Mesenchymal stem cell (in vitro differentiated cells and primary cell): ENCODE data around the gene PAX7.

ENCODE experiments used
- DNase-seq: peaks from one replicate; pipeline ENCODE4 v3.0.0-alpha.2; 2013
- H2AFZ ChIP-seq: one replicate; pipeline ENCODE4 v1.6.1; 2013; ENCODE audit warnings: low read depth, mild to moderate bottlenecking, control low read depth, inconsistent platforms, low read length, moderate library complexity
- H2AK5ac ChIP-seq: 2 replicates; pipeline ENCODE4 v1.6.1; 2013; ENCODE audit warnings: low read length, moderate library complexity, mild to moderate bottlenecking, inconsistent platforms; ENCODE audit not compliant: severe bottlenecking
- H2BK120ac ChIP-seq: one replicate; pipeline ENCODE4 v1.6.1; 2013; ENCODE audit warnings: low read depth, mild to moderate bottlenecking, inconsistent platforms, low read length, moderate library complexity
- H2BK12ac ChIP-seq, 2 experiments: one replicate each; pipeline ENCODE4 v1.6.1; 2013; ENCODE audit warnings: inconsistent platforms in 2 of 2, low read length in 2 of 2, mild to moderate bottlenecking in 2 of 2, moderate library complexity in 2 of 2, control low read depth in 1 of 2
- H2BK15ac ChIP-seq: one replicate; pipeline ENCODE4 v1.6.1; 2013; ENCODE audit warnings: mild to moderate bottlenecking, low read depth, inconsistent platforms; ENCODE audit not compliant: poor library complexity, severe bottlenecking
- H2BK5ac ChIP-seq: 2 replicates; pipeline ENCODE4 v1.6.1; 2013; ENCODE audit warnings: low read depth, mild to moderate bottlenecking, low read length, control low read depth, inconsistent platforms; ENCODE audit not compliant: poor library complexity, severe bottlenecking
- H3K14ac ChIP-seq, 2 experiments: one replicate each; pipeline ENCODE4 v1.6.1; 2013; ENCODE audit warnings: inconsistent platforms in 2 of 2, low read length in 2 of 2, control low read depth in 1 of 2, mild to moderate bottlenecking in 1 of 2, moderate library complexity in 1 of 2
- H3K18ac ChIP-seq, 2 experiments: one replicate each; pipeline ENCODE4 v1.6.1; 2013; ENCODE audit warnings: inconsistent platforms in 2 of 2, low read length in 2 of 2, control low read depth in 1 of 2, low read depth in 1 of 2, mild to moderate bottlenecking in 1 of 2
- H3K23ac ChIP-seq, 2 experiments: one replicate each; pipeline ENCODE4 v1.6.1; 2013; ENCODE audit warnings: inconsistent platforms in 2 of 2, low read length in 2 of 2, mild to moderate bottlenecking in 2 of 2, moderate library complexity in 2 of 2, control low read depth in 1 of 2
- H3K27ac ChIP-seq: 2 replicates; pipeline ENCODE4 v1.5.1; 2013; ENCODE audit warnings: mild to moderate bottlenecking, moderate library complexity, low read length, control low read depth, inconsistent platforms; ENCODE audit not compliant: poor library complexity, severe bottlenecking
- H3K27me3 ChIP-seq, 2 experiments: 2 replicates each; pipeline versions ENCODE4 v1.6.1 to v1.7.0; 2013; ENCODE audit warnings: low read length in 2 of 2, mild to moderate bottlenecking in 2 of 2, moderate library complexity in 2 of 2, control low read depth in 1 of 2, inconsistent platforms in 1 of 2; ENCODE audit not compliant: control insufficient read depth in 1 of 2, insufficient read depth in 1 of 2
- H3K36me3 ChIP-seq, 2 experiments: 2 replicates each; pipeline versions ENCODE4 v1.6.1 to v1.7.0; 2013; ENCODE audit warnings: low read length in 2 of 2, control low read depth in 1 of 2, inconsistent platforms in 1 of 2, low read depth in 1 of 2, mild to moderate bottlenecking in 1 of 2; ENCODE audit not compliant: insufficient read depth in 2 of 2, control insufficient read depth in 1 of 2
- H3K4ac ChIP-seq, 2 experiments: one replicate each; pipeline ENCODE4 v1.6.1; 2013; ENCODE audit warnings: inconsistent platforms in 2 of 2, low read length in 2 of 2, mild to moderate bottlenecking in 2 of 2, moderate library complexity in 2 of 2, control low read depth in 1 of 2, low read depth in 1 of 2
- H3K4me1 ChIP-seq: 2 replicates; pipeline ENCODE4 v1.6.1; 2013; ENCODE audit warnings: low read depth, low read length, control low read depth; ENCODE audit not compliant: control insufficient read depth, insufficient read depth
- H3K4me2 ChIP-seq: 2 replicates; pipeline ENCODE4 v1.6.1; 2013; ENCODE audit warnings: low read length, mild to moderate bottlenecking, inconsistent platforms; ENCODE audit not compliant: poor library complexity, severe bottlenecking
- H3K4me3 ChIP-seq, 2 experiments: 2 replicates each; pipeline versions ENCODE4 v1.5.1 to v1.7.0; 2013; ENCODE audit warnings: low read length in 2 of 2, mild to moderate bottlenecking in 2 of 2, control low read depth in 1 of 2, low read depth in 1 of 2; ENCODE audit not compliant: insufficient read depth in 1 of 2
- H3K79me1 ChIP-seq: replicated peaks from 2 replicates; pipeline ENCODE4 v1.6.1; 2013; ENCODE audit warnings: mild to moderate bottlenecking, control low read depth, low read length, inconsistent platforms; ENCODE audit not compliant: poor library complexity, severe bottlenecking
- H3K9ac ChIP-seq: 2 replicates; pipeline ENCODE4 v1.7.0; 2013; ENCODE audit warnings: mild to moderate bottlenecking, low read length, moderate library complexity
- H3K9me3 ChIP-seq: 2 replicates; pipeline ENCODE4 v1.7.0; 2013; ENCODE audit warnings: mild to moderate bottlenecking, low read length; ENCODE audit not compliant: control insufficient read depth
- H4K8ac ChIP-seq: one replicate; pipeline ENCODE4 v1.6.1; 2013; ENCODE audit warnings: inconsistent platforms, mild to moderate bottlenecking, low read length, moderate library complexity
- H4K91ac ChIP-seq: one replicate; pipeline ENCODE4 v1.6.1; 2013; ENCODE audit warnings: mild to moderate bottlenecking, low read length, inconsistent platforms
- WGBS: methylation state at CpG from one replicate; pipeline ENCODE4 v1.1.7; 2013; ENCODE audit warnings: mixed read lengths; 5-methylcytosine and 5-hydroxymethylcytosine counted together

The PAX7 gene

DNA sequence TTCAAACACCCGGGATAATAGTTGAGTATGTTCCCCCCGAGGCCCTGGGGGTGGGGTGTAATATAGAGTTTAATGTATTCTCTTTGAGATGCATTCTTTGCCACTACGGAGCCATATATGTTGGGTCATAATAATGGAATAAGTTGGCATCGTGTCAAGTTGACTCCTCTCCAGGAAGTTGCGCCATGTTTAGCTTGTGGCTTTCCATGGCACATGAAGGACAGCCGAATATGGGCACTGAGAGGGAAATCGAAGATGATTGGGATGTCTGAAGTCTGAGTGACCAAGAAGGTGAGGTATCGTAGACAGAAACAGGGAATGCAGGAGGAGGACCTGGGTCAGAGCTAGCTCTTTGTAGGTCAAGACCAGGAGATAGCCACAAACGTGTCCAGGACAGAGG is 92.6 kb downstream of the PAX7 start:
- Histone ChIP-seq H2BK15ac (no peak overlapping the region), H2AFZ (no peak overlapping the region), H3K18ac (no peak overlapping the region), H3K27ac (no peak overlapping the region), H3K9ac (no peak overlapping the region), H3K4me1 (no peaks in the 10 kb centered on the region), H4K91ac (no peak overlapping the region), H3K9me3 (no peaks in the 10 kb centered on the region), H3K14ac (no peak overlapping the region), H2AK5ac (no peak overlapping the region), H2BK5ac (no peak overlapping the region), H2BK120ac (no peak overlapping the region), H2BK12ac (no peak overlapping the region), H3K4me2 (no peak overlapping the region), H3K23ac (no peak overlapping the region), H3K79me1 (no peaks in the 10 kb centered on the region), H3K36me3 (no peaks in the 10 kb centered on the region), H3K27me3 (peaks cover 49 to 84% of the 10 kb centered on the region in 2 experiments), H3K4me3 (no peak overlapping the region), H3K4ac (no peak overlapping the region), H4K8ac (no peak overlapping the region)
- WGBS: 76% methylated on average over 9 of the region's 9 CpGs
- DNase-seq: no peak

DNA sequence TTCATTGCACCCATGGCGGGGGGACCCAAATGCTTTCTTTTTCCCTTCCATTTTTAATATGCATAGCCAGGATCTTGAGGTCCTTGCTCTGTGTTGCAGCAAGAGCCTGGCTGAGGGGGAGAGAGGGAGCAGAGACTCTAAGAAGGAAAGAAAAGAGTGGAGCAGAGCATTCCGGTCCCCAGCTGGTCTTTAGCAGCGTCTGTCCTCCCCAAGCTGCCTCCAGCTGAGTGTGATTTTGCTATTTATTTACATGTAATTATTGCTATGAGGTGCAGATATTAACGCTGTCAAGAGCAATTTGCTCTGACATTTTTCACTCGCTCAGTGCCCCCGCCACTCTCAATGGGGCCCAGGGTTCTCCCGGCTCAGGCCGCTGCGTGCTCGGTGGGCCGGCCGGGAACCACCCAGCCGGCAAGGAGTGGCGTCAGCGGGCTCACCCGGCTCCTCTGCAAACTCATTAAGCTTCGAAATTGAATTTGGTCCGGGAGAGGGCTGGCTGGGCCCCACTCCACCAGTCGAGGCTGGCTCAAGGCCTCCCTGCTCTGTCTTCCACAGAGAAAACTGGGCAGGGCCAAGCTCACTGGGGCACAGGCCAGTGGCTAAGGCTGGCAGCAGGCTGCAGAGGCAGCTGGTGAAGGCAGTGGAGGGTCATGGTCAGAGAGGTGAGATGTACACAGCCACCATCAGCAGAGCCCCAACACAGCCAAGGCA is 93.2 kb downstream of the PAX7 start:
- H3K14ac ChIP-seq: no peak overlapping the region
- no peaks in the 10 kb centered on the region for H3K79me1 ChIP-seq
- H3K4me2 ChIP-seq: no peak overlapping the region
- H2BK120ac ChIP-seq: no peak overlapping the region
- H2BK5ac ChIP-seq: no peak overlapping the region
- H3K9me3 ChIP-seq: no peaks in the 10 kb centered on the region
- peak overlapping the region in 1 of 2 experiments; percentile 20 for H3K4me3 ChIP-seq
- no peak overlapping the region for H2BK15ac ChIP-seq
- no peak overlapping the region for H3K4ac ChIP-seq
- WGBS: 45% methylated on average over 18 of the region's 19 CpGs
- H2BK12ac ChIP-seq: no peak overlapping the region
- H4K8ac ChIP-seq: no peak overlapping the region
- H3K27me3 ChIP-seq: peaks cover 48 to 83% of the 10 kb centered on the region in 2 experiments
- H2AFZ ChIP-seq: no peak overlapping the region
- no peak overlapping the region for H3K18ac ChIP-seq
- no peaks in the 10 kb centered on the region for H3K36me3 ChIP-seq
- no peak overlapping the region for H3K9ac ChIP-seq
- no peak overlapping the region for H2AK5ac ChIP-seq
- H3K23ac ChIP-seq: no peak overlapping the region
- no peak for DNase-seq
- H4K91ac ChIP-seq: no peak overlapping the region
- H3K27ac ChIP-seq: no peak overlapping the region
- no peaks in the 10 kb centered on the region for H3K4me1 ChIP-seq

DNA sequence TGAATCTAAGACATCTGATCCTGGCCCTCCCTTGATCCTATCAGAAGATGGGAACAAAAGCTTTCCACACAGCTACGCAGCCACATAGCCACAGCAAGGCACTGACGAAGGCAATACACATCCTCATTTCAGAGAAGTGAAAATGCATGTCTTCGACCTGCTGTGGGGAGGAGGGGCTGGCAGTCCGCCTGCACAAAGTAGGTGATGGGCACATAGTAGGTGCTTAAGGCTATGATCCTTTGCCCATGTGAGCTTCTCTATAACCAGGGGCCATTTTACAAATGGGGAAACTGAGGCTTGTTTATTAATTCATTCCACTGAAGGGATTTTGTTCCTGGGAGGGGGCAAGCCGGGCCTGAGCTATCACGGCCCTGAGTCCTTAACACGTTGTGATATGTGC is 94.2 kb downstream of the PAX7 start:
- Histone ChIP-seq H3K14ac (no peak overlapping the region), H3K27ac (no peak overlapping the region), H3K9ac (no peak overlapping the region), H3K27me3 (peaks cover 38 to 78% of the 10 kb centered on the region in 2 experiments), H2BK12ac (no peak overlapping the region), H3K4ac (no peak overlapping the region), H3K18ac (no peak overlapping the region), H3K23ac (no peak overlapping the region), H2AK5ac (no peak overlapping the region), H3K4me3 (no peak overlapping the region), H2BK5ac (no peak overlapping the region), H2BK120ac (no peak overlapping the region), H4K91ac (no peak overlapping the region), H4K8ac (no peak overlapping the region), H3K36me3 (no peaks in the 10 kb centered on the region), H3K4me2 (no peak overlapping the region), H3K4me1 (no peaks in the 10 kb centered on the region), H3K9me3 (no peaks in the 10 kb centered on the region), H3K79me1 (no peaks in the 10 kb centered on the region), H2AFZ (no peak overlapping the region), H2BK15ac (no peak overlapping the region)
- WGBS: 49% methylated on average over 7 of the region's 7 CpGs
- no peak for DNase-seq

DNA sequence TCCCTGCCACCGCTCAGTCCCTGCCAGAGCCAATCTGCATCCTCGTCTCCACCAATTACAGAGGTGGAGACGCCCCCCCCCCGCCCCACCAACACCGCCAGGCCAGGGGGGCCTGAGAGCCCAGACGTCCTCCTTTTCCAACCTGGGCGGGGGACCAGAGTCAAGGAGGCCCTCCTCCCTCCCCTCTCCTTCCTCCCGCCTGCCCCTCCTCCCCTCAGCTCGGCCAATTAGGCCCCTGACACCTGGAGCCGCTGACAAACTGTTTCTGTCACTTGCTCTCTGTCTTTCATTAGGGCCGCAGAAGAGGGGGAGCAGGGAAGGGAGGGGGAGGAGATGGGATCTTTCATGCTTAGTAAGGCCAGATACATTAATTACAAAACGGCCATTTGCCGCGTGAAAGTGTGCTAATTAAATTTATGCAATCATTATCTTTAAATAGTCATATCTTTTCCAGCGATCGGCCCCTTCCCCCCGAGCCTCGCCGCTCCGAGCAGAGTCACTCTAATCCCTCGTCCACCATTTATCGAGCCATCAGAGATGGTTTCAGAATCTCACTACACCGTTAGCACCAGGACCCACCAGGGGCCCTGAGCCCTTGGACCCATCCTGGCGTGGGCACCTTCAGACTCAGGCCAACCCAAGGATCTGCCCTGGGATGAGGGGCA is 94.7 kb downstream of the PAX7 start:
- H2AFZ ChIP-seq: no peak overlapping the region
- no peak overlapping the region for H3K9ac ChIP-seq
- H4K91ac ChIP-seq: no peak overlapping the region
- no peaks in the 10 kb centered on the region for H3K36me3 ChIP-seq
- no peak for DNase-seq
- no peak overlapping the region for H3K4me3 ChIP-seq
- H3K4me1 ChIP-seq: no peaks in the 10 kb centered on the region
- H2AK5ac ChIP-seq: no peak overlapping the region
- no peak overlapping the region for H2BK12ac ChIP-seq
- no peak overlapping the region for H3K4ac ChIP-seq
- no peak overlapping the region for H3K4me2 ChIP-seq
- no peak overlapping the region for H2BK5ac ChIP-seq
- H3K27me3 ChIP-seq: peaks cover 34 to 73% of the 10 kb centered on the region in 2 experiments
- 50% methylated on average over 18 of the region's 24 CpGs for WGBS
- H3K79me1 ChIP-seq: no peaks in the 10 kb centered on the region
- no peak overlapping the region for H3K27ac ChIP-seq
- H2BK120ac ChIP-seq: no peak overlapping the region
- H3K23ac ChIP-seq: no peak overlapping the region
- H3K18ac ChIP-seq: no peak overlapping the region
- H2BK15ac ChIP-seq: no peak overlapping the region
- no peaks in the 10 kb centered on the region for H3K9me3 ChIP-seq
- no peak overlapping the region for H3K14ac ChIP-seq
- H4K8ac ChIP-seq: no peak overlapping the region
